Measurements from ENCODE around the gene B4GALT1. TPM values are rescaled to one million over a fixed set of nuclear protein-coding genes. Genes with fewer than 3 reads are reported as not detected.

B4GALT1 gene
- total and polyA plus RNA-seq, 2 of the 8 experiments (the other 6 are each of a cell fraction or from before 2014, with no cell fraction given) = 12.8 to 18.2 TPM

DNA sequence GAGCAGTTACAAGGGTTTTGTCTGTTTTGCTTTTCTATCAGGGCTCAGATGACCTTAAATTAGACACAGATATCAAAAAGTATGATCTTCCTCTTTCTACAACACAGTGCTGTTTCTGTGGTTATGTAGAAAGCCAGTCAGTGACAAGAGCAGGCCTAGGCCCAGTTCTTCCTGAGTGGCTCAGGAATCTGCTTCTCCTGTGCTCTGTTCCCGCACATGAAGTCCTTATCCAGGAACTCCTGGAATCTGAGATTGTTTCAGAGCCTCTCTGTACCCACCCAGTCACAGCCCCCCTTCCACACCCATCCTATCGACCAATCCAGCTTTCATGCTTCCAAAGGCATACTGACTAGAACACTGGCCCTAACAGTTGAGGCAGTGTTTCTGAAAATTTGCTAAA lies 50.3 kb downstream of the B4GALT1 start:
- no peak overlapping the region for H3K4ac ChIP-seq (replicated peaks; ENCODE audit: insufficient read length, low read depth, low read length)
- no peak overlapping the region for H3K56ac ChIP-seq (replicated peaks; ENCODE audit: insufficient read length, low read depth, low read length)
- H3K79me1 ChIP-seq (ENCODE audit: low read depth, low read length) = no peaks in the 10 kb centered on the region; the same call in 1 of the 2 replicates
- H3K9me3 ChIP-seq (ENCODE audit: insufficient read depth in 2 of 2, low read depth in 1 of 2, low read length in 1 of 2) = no peaks in the 10 kb centered on the region
- DNase-seq (ENCODE audit: low read depth in 1 of 2, low spot score in 2 of 2) (no peak), FAIRE-seq (no peak)
- no peak overlapping the region for H3K18ac ChIP-seq (ENCODE audit: extremely low read depth, low read length)
- no peaks in the 10 kb centered on the region for H3K36me3 ChIP-seq (ENCODE audit: control insufficient read depth in 2 of 4, insufficient read depth in 4 of 4, low read length in 3 of 4)
- WGBS, 2 experiments (ENCODE audit: extremely low coverage in 1 of 2, insufficient coverage in 1 of 2, insufficient read length in 1 of 2, insufficient replicate concordance in 2 of 2, low coverage in 1 of 2, low lambda C conversion rate in 2 of 2, missing lambda C conversion rate in 1 of 2) = 96% methylated on average over 2 of the region's 2 CpGs; no CpG with 5 or more reads in 1 of the 2 experiments
- no peak overlapping the region for H3K4me2 ChIP-seq (ENCODE audit: insufficient read depth in 1 of 2, low read depth in 2 of 2, low read length in 2 of 2)
- no peak overlapping the region for H3K9ac ChIP-seq (replicated peaks in 1 of 4; ENCODE audit: extremely low read depth in 1 of 4, low read depth in 3 of 4, low read length in 3 of 4)
- H4K91ac ChIP-seq (replicated peaks; ENCODE audit: insufficient read length, low read length) = no peak overlapping the region
- H2BK5ac ChIP-seq (ENCODE audit: low read depth, low read length) = no peak overlapping the region
- H2BK20ac ChIP-seq (ENCODE audit: low read length) = no peak overlapping the region
- H4K20me1 ChIP-seq (replicated peaks in 1 of 2; ENCODE audit: control insufficient read depth in 1 of 2, insufficient read depth in 2 of 2, low read length in 2 of 2) = no peaks in the 10 kb centered on the region
- H3K27me3 ChIP-seq (replicated peaks in 1 of 4; ENCODE audit: control insufficient read depth in 3 of 4, extremely low read depth in 1 of 4, insufficient read depth in 3 of 4, low read length in 3 of 4) = no peaks in the 10 kb centered on the region
- ChIA-PET CTCF (ENCODE audit: partially characterized antibody) (interaction anchor here (1.8 kb wide), 1 partner anchor 8 kb away, joined by 5 read pairs; no protein-coding TSS in a partner anchor), POLR2A (ENCODE audit: partially characterized antibody) (no interaction called here)
- H2BK120ac ChIP-seq (replicated peaks; ENCODE audit: low read depth, low read length) = no peak overlapping the region
- H2BK15ac ChIP-seq (ENCODE audit: low read length) = no peak overlapping the region
- no peak overlapping the region for H3K23ac ChIP-seq (ENCODE audit: insufficient read length)
- no peak overlapping the region for H3K14ac ChIP-seq (ENCODE audit: insufficient read length)
- no peak overlapping the region for H2AK5ac ChIP-seq (ENCODE audit: low read depth, low read length)
- H3K23me2 ChIP-seq (ENCODE audit: low read depth, low read length) = no peaks in the 10 kb centered on the region
- H2AFZ ChIP-seq (ENCODE audit: low read length) = no peak overlapping the region
- H3K79me2 ChIP-seq (ENCODE audit: control insufficient read depth in 1 of 2, insufficient read depth in 2 of 2, low read length in 2 of 2) = no peaks in the 10 kb centered on the region
- no peak overlapping the region for H4K5ac ChIP-seq (ENCODE audit: insufficient read length, low read depth, low read length)
- no peak overlapping the region for H3K4me3 ChIP-seq (ENCODE audit: extremely low read depth in 1 of 4, insufficient read depth in 2 of 4, low read depth in 3 of 4, low read length in 4 of 4)
- H4K8ac ChIP-seq (ENCODE audit: extremely low read depth, insufficient read depth, low read length) = no peak overlapping the region
- H3K27ac ChIP-seq (ENCODE audit: low read depth, low read length) = no peak overlapping the region
- no peak overlapping the region for H2BK12ac ChIP-seq (ENCODE audit: low read depth, low read length)
- H3K4me1 ChIP-seq (replicated peaks in 1 of 4; ENCODE audit: control insufficient read depth in 3 of 4, insufficient read depth in 4 of 4, low read length in 3 of 4) = peaks cover 0 to 3% (median 0%) of the 10 kb centered on the region in 4 experiments; a peak in 3 of 7 replicates
- TF ChIP-seq, protein P1, sequence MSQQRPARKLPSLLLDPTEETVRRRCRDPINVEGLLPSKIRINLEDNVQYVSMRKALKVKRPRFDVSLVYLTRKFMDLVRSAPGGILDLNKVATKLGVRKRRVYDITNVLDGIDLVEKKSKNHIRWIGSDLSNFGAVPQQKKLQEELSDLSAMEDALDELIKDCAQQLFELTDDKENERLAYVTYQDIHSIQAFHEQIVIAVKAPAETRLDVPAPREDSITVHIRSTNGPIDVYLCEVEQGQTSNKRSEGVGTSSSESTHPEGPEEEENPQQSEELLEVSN (IDR thresholded peaks at IDR 0.05) = no peak
- no peak for TF ChIP-seq HDAC6 (IDR thresholded peaks at IDR 0.05; ENCODE audit: low read depth, low read length)
- TF ChIP-seq, protein P2, sequence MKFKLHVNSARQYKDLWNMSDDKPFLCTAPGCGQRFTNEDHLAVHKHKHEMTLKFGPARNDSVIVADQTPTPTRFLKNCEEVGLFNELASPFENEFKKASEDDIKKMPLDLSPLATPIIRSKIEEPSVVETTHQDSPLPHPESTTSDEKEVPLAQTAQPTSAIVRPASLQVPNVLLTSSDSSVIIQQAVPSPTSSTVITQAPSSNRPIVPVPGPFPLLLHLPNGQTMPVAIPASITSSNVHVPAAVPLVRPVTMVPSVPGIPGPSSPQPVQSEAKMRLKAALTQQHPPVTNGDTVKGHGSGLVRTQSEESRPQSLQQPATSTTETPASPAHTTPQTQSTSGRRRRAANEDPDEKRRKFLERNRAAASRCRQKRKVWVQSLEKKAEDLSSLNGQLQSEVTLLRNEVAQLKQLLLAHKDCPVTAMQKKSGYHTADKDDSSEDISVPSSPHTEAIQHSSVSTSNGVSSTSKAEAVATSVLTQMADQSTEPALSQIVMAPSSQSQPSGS (IDR thresholded peaks at IDR 0.05; ENCODE audit: low read length) = no peak
- TF ChIP-seq BCL11A (IDR thresholded peaks at IDR 0.05; ENCODE audit: low read depth in 2 of 2, low read length in 2 of 2) = no peak
- TF ChIP-seq SIRT6 (IDR thresholded peaks at IDR 0.05; ENCODE audit: low read length) = no peak
- TF ChIP-seq, protein P3, sequence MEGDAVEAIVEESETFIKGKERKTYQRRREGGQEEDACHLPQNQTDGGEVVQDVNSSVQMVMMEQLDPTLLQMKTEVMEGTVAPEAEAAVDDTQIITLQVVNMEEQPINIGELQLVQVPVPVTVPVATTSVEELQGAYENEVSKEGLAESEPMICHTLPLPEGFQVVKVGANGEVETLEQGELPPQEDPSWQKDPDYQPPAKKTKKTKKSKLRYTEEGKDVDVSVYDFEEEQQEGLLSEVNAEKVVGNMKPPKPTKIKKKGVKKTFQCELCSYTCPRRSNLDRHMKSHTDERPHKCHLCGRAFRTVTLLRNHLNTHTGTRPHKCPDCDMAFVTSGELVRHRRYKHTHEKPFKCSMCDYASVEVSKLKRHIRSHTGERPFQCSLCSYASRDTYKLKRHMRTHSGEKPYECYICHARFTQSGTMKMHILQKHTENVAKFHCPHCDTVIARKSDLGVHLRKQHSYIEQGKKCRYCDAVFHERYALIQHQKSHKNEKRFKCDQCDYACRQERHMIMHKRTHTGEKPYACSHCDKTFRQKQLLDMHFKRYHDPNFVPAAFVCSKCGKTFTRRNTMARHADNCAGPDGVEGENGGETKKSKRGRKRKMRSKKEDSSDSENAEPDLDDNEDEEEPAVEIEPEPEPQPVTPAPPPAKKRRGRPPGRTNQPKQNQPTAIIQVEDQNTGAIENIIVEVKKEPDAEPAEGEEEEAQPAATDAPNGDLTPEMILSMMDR (IDR thresholded peaks at IDR 0.05; ENCODE audit: control extremely low read depth in 1 of 3, insufficient read depth in 1 of 3, low read depth in 1 of 3, low read length in 3 of 3) = no peak
- TF ChIP-seq EP300 (IDR thresholded peaks at IDR 0.05; ENCODE audit: borderline replicate concordance in 1 of 2, low read depth in 2 of 2, low read length in 2 of 2) = no peak
- TF ChIP-seq RFX5 (IDR thresholded peaks at IDR 0.05; ENCODE audit: borderline replicate concordance, low read depth, low read length) = no peak
- TF ChIP-seq POLR2A (IDR thresholded peaks at IDR 0.05; ENCODE audit: control extremely low read depth in 1 of 2, low read depth in 2 of 2, low read length in 2 of 2) = no peak
